ENCODE results near the gene OMP.

- no peak for TF ChIP-seq CTCF (conservative IDR thresholded peaks at IDR 0.05; ENCODE audit: low read length)
- TF ChIP-seq EZH2phosphoT487 (IDR thresholded peaks at IDR 0.05; ENCODE audit: borderline replicate concordance): no peak
Observed at GRCh38 chr11:77103319-77103718, 679 bp downstream of the OMP start.
